C4-2B (cell line): ENCODE results near the gene THOC6.

Experiments used
- CTCF ChIP-seq: fragments of 450-650 bp; conservative IDR thresholded peaks from 2 replicates; pipeline ENCODE4 v1.5.1; 2017; ENCODE audit warnings: mild to moderate bottlenecking
- ZFX ChIP-seq: fragments of 450-650 bp; IDR thresholded peaks from 2 replicates; pipeline ENCODE4 v1.6.1; 2017

GRCh38 chr16:2996298-2996697 is 27.5 kb upstream of the THOC6 start:
- TF ChIP-seq ZFX (no peak), CTCF (no peak)
